Stimulated activated CD8-positive, alpha-beta memory T cell treated with anti-CD3 and anti-CD28 coated beads, Interleukin-7, amount 100 ng/mL, for 48 hours (primary cell): ENCODE results near the gene EIF4H.
"Not testable (repeated sequence)": the region's sequence is repeated elsewhere in the genome, so short reads cannot be mapped to it uniquely, and the experiment has no call there.

Source experiments
- DNase-seq, 2 donors: peaks; one replicate each; pipeline ENCODE4 v3.0.0-alpha.2; 2020; ENCODE audit warnings: low read depth in 1 of 2; ENCODE audit errors: extremely low read depth in 1 of 2

The EIF4H gene

DNA sequence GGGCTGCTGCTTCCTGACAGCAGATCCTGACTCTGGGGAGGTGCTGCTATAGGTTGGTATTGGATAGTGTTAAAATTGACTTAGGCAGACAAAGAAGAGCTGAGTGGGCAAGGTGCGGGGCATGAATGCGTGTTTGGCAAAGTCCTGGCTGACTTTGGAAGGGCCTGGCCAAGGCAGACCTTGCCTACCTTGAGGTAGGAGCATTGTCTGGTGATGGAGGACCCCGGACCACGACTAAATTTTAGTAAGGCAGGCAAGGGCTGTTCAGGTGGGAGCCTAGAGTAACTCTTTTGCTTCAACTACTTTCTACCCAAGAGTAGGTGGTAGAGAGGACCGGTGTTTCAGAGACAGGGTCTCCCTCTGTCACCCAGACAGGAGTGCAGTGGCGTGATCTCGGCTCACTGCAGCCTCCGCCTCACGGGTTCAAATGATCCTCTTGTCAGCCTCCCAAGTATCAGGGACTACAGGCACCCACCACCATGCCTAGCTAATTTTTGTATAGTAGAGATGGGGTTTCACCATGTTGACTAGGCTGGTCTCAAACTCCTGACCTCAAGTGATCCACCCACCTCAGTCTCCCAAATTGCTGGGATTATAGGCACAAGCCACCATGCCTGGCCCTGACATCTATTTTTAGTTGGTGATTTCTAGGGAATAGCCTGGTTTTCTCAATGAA, 23.4 kb downstream of the EIF4H start:
- no peak for DNase-seq

DNA sequence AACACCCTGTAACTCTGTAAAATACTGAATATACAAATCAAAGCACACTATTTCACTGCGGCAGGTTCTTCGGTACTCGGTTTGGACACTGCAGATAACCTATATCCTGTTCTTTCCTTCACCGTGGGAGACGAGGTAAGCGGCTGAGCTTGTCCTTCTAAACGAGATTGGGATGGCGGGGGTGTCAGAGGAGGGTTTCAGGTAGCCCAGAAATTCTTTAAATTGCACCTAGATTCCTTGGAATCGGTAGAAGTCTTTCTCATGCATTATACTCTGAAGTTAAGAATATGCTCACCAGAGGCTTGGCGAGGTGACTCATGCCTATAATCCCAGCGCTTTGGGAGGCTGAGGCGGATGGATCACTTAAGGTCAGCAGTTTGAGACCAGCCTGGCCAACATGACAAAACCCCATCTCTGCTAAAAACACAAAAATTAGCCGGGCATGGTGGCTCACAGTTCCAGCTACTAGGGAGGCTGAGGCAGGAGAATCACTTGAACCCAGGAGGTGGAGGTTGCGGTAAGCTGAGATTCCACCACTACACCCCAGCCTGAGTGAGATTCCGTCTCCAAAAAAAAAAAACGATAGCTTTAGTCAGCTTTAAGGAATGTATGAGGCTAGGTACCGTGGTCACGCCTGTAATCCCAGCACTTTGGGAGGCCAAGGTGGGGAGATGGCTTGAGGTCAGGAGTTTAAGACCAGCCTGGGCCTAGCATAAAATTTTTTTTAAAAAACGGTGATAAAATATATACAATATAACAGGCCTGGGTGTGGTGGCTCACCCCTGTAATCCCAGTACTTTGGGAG, 25.6 kb downstream of the EIF4H start:
- no peak for DNase-seq

DNA sequence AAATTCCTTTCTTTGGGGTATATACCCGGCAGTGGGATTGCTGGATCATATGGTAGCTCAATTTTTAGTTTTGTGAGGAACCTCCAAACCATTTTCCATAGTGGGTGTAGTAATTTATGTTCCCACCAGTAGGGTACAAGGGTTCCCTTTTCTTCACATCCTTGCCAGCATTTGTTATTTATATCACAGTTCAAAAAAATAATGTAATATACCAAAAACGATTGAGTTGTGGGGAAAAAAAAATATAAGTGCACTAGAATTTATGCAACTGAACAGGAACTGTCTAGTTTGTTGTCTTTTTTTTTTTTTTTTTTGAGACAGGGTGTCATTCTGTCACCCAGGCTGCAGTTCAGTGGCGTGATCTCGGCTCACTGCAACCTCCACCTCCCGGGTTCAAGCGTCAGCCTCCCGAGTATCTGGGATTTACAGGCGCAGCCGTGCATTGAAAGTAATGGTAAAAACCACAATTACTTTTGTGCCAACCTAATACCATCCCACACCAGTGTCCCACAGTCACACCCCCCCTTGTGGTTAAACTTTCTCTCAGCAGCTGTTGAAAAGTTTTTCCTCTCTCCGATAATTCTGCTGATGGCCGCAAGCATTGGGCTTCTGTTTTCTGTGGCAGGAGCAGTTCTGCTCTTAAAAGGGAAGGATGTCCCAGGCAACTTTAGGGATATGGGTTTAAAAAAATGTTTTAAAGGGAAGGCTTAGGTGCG, 28.8 kb downstream of the EIF4H start:
- no peak for DNase-seq

DNA sequence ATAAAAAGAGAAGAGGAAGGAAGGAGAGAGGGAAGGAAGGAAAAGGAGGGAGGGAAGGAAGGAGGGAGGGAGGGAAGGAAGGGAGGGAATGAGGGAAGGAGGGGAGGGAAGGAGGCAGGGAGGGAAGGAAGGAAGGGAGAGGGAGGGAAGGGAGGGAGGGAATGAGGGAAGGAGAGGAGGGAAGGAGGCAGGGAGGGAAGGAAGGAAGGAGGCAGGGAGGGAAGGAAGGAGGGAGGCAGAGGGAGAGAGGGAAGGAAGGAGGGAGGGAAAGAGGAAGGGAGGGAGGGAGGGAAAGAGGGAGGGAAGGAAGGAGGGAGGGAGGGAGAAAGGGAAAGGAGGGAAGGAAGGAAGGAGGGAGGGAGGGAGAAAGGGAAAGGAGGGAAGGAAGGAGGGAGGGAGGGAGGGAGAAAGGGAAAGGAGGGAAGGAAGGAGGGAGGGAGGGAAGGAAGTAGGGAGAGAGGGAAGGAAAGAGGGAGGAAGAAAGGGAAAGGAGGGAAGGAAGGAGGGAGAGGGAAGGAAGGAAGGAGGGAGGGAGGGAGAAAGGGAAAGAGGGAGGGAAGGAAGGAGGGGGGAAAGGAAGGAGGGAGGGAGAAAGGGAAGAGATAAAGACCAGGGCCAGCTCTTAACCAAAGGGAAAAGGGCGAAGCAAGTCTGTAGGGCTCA, 29.9 kb downstream of the EIF4H start:
- no peak for DNase-seq

DNA sequence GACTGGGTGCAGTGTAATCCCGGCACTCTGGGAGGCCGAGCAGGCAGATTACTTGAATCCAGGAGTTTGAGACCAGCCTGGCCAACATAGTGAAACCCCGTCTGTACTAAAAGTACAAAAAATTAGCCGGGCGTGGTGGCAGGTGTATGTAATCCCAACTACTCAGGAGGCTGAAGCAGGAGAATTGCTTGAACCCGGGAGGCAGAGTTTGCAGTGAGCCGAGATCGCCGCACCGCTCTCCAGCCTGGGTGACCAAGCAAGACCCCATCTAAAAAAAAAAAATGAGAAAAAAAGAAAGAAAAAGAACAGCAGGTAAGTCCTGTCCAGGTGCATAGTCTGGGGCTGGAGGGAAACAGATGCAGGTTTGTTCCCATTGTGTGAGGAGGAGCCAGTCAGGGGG, 31.9 kb downstream of the EIF4H start:
- DNase-seq = not testable (repeated sequence)

DNA sequence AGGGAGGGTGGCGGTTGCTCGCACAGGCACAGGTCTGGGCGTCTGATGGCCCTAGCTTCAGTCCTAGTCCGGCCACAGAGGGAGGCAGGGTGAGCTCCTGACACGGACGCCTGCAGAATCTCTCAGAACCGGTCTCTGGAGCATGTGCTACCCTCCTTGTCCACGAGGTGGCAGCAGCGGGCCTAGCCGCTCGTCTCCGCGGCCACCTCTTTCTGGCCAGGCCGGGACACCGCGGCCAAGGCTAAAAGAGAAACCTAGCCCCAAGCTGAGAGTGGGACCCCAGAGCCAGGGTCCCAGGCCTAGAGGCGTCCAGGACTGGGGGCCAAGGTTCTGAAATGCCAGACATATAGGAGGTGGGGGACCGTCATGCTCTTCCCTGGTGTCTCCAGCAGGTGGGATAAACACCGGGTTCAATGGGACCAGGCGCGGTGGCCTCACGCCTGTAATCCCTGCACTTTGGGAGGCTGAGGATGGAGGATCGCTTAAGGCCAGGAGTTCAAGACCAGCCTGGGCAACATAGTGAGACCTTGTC, 32.5 kb downstream of the EIF4H start:
- peak; percentile 54 to 55 for DNase-seq

DNA sequence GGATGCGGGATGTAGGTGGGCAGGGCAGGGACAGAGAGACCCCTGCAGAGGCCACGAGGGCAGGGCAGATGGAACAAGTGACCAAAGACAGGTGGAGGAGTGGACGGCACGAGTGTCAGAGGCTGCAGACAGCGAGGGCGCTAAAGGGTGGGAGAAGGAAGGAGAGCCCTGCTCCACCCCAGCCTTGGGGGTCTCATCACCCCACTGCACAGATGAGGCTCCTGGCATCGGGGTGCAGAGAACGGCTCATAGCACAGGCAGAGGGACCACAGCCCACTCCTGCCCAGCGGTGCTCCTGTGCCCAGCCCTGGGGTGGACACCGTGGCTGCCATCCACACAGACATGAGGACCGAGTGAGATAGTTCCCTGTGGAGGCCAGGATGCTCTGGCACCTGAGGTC, 33.4 kb downstream of the EIF4H start:
- DNase-seq = no peak

DNA sequence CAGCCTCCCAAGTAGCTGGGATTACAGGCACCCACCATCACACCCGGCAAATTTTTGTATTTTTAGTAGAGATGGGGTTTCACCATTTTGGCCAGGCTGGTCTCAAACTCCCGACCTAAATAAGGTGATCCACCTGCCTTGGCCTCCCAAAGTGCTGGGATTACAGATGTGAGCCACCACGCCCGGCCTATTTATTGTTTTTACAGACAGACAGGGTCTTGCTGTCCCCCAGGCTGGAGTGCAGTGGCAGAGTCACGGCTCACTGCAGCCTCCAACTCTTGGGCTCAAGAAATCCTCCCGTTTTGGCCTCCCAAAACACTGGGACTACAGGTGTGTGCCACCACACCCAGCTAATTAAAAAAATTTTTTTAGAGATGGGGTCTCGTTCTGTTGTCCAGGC, 34.1 kb downstream of the EIF4H start:
- DNase-seq = not testable (repeated sequence)

DNA sequence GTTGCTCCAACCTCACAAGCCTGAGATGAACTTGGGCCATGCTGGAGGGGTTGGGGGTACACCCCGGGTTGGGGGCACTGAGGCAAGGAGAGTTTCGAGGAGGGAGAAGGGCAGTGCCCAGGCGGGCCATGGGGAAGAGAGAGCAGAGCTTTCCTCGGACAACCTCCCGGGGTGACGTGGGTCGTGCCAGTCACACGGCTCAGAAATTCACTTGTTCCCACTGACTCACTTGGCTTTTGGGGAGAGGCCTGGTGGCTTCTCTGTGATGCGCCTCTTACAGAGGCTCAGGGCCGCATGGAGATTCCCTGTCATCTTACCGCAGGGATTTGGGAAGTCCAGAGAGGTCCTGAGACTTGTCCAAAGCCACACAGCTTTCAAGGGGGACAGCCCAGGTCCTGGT, 38.5 kb downstream of the EIF4H start:
- no peak for DNase-seq

DNA sequence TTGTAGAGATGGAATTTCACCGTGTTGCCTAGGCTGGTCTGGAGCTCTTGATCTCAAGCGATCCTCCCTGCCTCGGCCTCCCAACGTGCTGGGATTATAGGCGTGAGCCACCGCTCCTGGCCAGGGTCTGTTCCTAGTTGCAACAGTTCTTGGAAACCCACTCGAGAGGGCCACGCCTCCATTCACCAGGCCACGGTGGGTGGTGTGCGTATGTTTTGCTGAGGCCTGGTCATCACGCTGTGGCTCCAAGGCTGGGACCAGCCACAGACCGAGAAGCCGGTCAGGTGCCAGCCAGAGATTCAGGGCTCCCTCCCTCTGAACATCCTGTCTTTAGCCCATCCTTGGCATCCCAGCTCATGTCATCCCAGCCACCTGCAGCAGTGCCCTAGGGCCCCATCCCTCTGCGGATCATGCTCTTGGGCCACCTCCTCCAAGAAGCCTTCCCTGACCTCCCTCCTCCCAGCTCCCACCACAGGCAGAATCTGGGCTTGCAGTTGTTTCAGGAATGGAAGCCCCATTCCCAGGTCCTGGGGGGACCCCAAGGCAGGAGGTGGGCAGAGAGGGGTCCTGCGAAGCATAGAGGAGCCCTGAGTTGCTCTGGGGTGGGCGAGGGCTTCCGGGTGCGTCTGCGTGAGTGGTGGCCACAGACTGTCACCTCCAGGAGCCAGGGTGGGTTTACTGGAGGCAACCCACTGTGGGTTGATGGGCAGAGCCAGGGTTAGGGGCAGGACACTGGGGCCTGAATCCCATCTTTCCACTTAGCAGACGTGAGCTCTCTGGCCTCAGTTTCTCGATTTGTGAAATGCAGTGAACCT, 40.9 kb downstream of the EIF4H start:
- no peak for DNase-seq

DNA sequence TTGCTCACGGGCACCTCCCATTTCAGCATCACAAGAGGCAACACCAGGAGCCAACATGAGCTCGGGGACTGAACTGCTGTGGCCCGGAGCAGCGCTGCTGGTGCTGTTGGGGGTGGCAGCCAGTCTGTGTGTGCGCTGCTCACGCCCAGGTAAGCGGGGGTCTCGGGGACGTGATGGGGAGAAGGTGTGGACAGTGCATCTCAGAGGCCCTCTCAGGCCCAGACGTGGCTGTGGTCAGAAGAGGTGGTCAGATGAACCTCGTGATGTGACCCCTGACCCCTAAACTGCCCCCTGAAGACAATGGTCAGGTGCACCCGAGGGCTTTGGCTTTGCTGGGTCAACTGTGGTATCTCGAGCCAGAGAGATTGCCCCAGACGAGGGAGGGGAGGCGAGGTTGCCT, 41.8 kb downstream of the EIF4H start:
- DNase-seq = no peak

DNA sequence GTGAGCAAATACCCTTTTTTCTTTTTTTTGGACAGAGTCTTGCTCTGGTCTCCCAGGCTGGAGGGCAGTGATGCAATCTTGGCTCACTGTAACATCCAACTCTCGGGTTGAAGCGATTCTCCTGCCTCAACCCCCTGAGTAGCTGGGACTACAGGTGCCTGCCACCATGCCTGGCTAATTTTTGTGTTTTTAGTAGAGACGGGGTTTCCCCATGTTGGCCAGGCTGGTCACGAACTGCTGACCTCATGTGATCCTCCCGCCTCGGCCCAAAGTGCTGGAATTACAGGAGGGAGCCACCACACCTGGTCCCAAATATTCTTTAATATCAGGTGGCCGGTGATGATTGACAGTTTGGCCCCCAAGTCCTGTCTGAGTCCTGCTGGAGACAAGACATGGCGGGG, 42.2 kb downstream of the EIF4H start:
- DNase-seq = no peak

DNA sequence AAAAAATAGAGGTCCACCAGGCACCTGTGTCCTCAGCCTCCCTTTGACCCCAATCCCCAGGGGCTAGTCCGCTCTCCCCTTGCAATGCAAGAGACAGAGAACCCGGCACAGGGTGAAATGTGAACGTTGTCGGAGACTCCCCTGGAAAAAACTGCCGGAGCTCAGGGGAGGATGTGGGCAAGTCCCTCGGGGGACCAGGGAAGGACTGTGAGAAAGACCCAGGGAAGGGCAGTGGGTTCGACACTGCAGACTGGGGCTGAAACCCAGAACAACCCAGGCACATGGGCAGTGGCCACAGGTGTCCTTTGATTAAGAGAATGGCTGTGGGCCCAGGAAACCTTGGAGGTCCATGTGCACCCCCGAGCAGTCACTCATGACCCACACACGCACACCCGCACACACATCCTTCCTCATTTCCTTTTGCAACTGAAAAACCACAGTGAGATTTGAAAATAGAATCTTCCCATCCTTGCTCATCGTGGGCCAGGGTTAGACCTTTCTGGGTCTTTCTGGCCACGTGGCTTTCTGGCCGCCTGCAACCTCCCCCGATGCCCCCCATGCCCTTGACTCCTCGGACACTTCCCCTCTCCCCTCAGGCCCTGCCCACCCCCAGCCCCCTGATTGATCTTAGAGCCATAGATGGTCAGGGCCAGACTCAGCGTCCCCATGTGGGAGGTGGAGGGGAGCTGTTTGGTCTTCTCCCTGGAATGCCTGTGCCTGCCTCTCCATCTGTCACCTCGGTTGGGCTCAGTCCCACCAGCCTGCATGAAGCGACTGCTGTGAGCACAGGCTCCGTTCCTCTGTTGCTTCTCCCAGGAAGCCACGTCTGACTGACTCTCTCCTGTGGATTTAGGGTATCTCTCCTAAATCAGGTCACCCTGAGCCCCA, 43.5 kb downstream of the EIF4H start:
- DNase-seq = no peak

DNA sequence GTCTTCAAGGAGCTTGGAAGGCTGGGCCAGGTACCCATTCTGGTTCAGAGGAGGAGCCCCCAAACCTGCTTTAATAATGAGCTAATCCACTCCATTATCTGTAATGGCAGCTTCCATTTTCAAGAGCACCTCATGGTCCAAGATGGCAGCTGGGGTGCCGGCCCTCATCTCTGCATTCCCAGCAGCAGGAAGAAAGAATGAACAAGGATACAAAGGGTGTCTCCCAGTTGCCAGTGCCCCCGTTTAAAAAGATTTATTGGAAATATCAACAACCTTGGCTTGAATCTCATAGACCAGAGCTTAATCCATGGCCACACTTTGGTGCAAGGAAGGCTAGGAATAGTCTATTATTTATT, 44.2 kb downstream of the EIF4H start:
- DNase-seq = no peak

DNA sequence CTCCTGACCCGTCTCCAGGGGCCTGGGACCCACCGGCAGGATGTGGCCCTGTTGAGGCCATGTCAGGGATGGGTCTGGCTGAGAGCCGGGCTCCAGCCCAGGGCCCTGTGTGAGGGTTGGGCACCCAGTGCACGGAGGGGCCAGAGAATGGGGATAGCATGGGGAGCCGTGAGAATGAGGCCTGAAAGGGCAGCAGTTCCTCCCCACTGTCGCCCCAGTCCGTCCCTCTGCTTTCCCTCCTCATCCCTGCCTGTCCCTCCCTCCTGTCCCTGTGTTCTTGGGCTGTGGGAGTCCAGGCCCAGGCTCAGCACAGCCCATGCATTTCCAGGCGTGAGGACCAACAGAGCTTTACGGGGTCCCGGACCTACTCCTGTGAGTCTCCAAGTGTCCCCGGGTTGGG, 45.3 kb downstream of the EIF4H start:
- DNase-seq = no peak

DNA sequence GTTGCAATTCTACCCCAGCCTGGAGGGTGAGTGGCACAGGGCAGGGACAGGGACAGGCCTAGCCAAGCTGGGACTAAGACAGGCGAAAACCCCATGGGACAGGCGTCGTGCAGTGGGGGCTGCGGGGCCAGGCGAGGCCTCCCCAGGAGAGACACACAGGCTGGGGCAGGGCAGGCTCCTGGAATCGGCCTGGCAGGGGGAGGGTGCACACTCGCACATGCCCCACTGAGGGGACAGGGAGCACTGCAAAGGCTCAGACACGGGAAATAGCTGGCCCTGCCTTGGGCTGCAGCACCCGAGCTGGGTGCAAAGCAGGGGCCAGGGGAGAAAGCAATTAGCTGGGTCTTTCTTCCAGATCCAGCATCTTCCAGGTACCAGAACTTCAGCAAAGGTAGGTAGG, 46.1 kb downstream of the EIF4H start:
- no peak for DNase-seq

DNA sequence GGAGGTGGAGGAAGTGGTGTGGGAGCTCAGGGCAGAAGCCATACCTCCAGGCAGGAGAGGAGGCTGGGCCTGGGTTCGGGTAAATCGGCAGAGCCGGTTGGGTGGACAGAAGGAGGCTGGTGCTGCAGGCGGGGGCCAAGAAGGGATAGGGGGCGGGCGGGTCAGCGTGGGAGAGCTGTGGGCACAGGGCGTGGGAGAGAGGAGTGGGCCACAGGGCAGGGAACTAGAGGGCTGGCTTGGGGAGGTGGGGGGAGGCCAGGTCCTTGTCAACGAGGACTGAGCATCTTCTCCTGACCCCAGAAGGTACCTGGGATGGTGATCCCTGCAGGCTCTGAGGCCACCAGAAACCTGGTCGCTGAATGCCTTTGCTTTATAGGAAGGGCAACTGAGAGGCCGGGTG, 47.6 kb downstream of the EIF4H start:
- DNase-seq = no peak

DNA sequence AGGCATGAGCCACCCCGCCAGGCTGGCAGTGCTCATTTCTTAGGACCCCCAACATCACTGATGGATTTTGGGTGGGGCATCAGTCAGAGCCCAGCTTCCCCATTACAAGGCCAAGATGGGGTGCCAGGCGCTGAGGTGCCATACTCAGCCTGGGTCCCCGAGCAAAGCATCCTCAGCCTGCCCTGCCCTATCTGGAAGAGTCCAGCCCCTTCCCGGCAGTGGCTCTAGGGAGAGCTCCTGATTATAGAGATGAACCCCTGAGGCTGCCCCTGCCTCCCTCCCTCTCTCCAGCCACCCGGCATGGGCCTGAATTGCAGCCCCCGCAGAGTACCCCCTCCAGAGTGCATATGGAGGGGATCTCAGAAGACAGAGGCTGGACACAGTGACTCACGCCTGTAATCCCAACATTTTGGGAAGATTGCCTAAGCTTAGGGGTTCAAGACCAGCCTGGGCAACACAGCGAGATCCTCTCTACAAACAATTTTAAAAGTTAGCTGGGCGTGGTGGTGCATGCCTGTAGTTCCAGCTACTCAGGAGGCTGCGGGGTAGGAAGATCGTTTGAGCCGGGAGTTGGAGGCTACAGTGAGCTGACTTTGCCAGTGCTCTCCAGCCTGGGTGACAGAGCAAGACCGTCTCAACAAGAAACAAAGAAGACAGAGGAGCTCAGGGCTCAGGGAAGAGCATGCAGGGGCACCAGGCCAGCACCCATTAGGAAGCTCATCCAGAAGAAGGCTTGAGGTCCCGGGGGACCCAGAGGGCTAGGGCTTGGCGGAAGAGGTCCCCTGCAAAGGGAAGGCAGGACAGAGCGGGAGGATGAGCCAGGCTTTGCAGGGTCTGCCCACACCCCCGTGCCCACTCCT, 48.9 kb downstream of the EIF4H start:
- no peak for DNase-seq
